ENCODE results near the gene MAOB.

MAOB gene

GRCh38 chrX:43785930-43786591 lies 96.2 kb downstream of the MAOB start:
- Histone ChIP-seq H3K4me3 (ENCODE audit: insufficient read depth, low read length, poor library complexity, severe bottlenecking) (no peak overlapping the region), H4K20me1 (ENCODE audit: low read depth, low read length) (no peaks in the 10 kb centered on the region), H3K36me3 (ENCODE audit: low read length) (no peaks in the 10 kb centered on the region), H2AFZ (ENCODE audit: low read depth, low read length, severe bottlenecking) (no peak overlapping the region), H3F3A (ENCODE audit: insufficient read depth) (no peaks in the 10 kb centered on the region), H3K9ac (ENCODE audit: low read length) (no peak overlapping the region), H3K9me3 (ENCODE audit: insufficient read depth, low read length) (no peaks in the 10 kb centered on the region), H3K4me2 (ENCODE audit: low read depth, low read length, poor library complexity, severe bottlenecking) (no peak overlapping the region), H3K79me2 (ENCODE audit: insufficient read depth, low read length) (no peaks in the 10 kb centered on the region), H3K27ac (ENCODE audit: low read depth, low read length) (no peak overlapping the region), H3K27me3 (ENCODE audit: low read length) (no peaks in the 10 kb centered on the region), H3K9me2 (replicated peaks; ENCODE audit: insufficient read depth, low read length) (no peaks in the 10 kb centered on the region)
- TF ChIP-seq, protein P1, sequence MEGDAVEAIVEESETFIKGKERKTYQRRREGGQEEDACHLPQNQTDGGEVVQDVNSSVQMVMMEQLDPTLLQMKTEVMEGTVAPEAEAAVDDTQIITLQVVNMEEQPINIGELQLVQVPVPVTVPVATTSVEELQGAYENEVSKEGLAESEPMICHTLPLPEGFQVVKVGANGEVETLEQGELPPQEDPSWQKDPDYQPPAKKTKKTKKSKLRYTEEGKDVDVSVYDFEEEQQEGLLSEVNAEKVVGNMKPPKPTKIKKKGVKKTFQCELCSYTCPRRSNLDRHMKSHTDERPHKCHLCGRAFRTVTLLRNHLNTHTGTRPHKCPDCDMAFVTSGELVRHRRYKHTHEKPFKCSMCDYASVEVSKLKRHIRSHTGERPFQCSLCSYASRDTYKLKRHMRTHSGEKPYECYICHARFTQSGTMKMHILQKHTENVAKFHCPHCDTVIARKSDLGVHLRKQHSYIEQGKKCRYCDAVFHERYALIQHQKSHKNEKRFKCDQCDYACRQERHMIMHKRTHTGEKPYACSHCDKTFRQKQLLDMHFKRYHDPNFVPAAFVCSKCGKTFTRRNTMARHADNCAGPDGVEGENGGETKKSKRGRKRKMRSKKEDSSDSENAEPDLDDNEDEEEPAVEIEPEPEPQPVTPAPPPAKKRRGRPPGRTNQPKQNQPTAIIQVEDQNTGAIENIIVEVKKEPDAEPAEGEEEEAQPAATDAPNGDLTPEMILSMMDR (IDR thresholded peaks at IDR 0.05; ENCODE audit: insufficient read depth, low read length, poor library complexity, severe bottlenecking) = no peak
- TF ChIP-seq EZH2phosphoT487 (conservative IDR thresholded peaks at IDR 0.05; ENCODE audit: low read length) = no peak

- no peak overlapping the region for H3K27ac ChIP-seq (ENCODE audit: low read depth, low read length)
- H3K27me3 ChIP-seq (ENCODE audit: low read length) = no peaks in the 10 kb centered on the region
- H3K4me3 ChIP-seq (ENCODE audit: insufficient read depth, low read length, poor library complexity, severe bottlenecking) = no peak overlapping the region
- H3K9me3 ChIP-seq (ENCODE audit: insufficient read depth, low read length) = no peaks in the 10 kb centered on the region
- H3K79me2 ChIP-seq (ENCODE audit: insufficient read depth, low read length) = no peaks in the 10 kb centered on the region
- no peaks in the 10 kb centered on the region for H4K20me1 ChIP-seq (ENCODE audit: low read depth, low read length)
- no peak overlapping the region for H3K9ac ChIP-seq (ENCODE audit: low read length)
- TF ChIP-seq, protein P1 (IDR thresholded peaks at IDR 0.05; ENCODE audit: insufficient read depth, low read length, poor library complexity, severe bottlenecking) = no peak
- no peak for TF ChIP-seq EZH2phosphoT487 (conservative IDR thresholded peaks at IDR 0.05; ENCODE audit: low read length)
- no peak overlapping the region for H2AFZ ChIP-seq (ENCODE audit: low read depth, low read length, severe bottlenecking)
- H3K4me2 ChIP-seq (ENCODE audit: low read depth, low read length, poor library complexity, severe bottlenecking) = no peak overlapping the region
- H3K36me3 ChIP-seq (ENCODE audit: low read length) = no peaks in the 10 kb centered on the region
- no peaks in the 10 kb centered on the region for H3F3A ChIP-seq (ENCODE audit: insufficient read depth)
- no peaks in the 10 kb centered on the region for H3K9me2 ChIP-seq (replicated peaks; ENCODE audit: insufficient read depth, low read length)
These were observed 124.2 kb downstream of the MAOB start for GRCh38 chrX:43758044-43758443.

- H3K79me2 ChIP-seq (ENCODE audit: insufficient read depth, low read length) = no peaks in the 10 kb centered on the region
- no peaks in the 10 kb centered on the region for H3F3A ChIP-seq (ENCODE audit: insufficient read depth)
- no peak overlapping the region for H3K9ac ChIP-seq (ENCODE audit: low read length)
- H4K20me1 ChIP-seq (ENCODE audit: low read depth, low read length) = no peaks in the 10 kb centered on the region
- H3K27me3 ChIP-seq (ENCODE audit: low read length) = no peaks in the 10 kb centered on the region
- TF ChIP-seq EZH2phosphoT487 (conservative IDR thresholded peaks at IDR 0.05; ENCODE audit: low read length) = no peak
- TF ChIP-seq, protein P1 (IDR thresholded peaks at IDR 0.05; ENCODE audit: insufficient read depth, low read length, poor library complexity, severe bottlenecking) = no peak
- H3K9me3 ChIP-seq (ENCODE audit: insufficient read depth, low read length) = no peaks in the 10 kb centered on the region
- no peak overlapping the region for H2AFZ ChIP-seq (ENCODE audit: low read depth, low read length, severe bottlenecking)
- no peak overlapping the region for H3K4me2 ChIP-seq (ENCODE audit: low read depth, low read length, poor library complexity, severe bottlenecking)
- no peaks in the 10 kb centered on the region for H3K9me2 ChIP-seq (replicated peaks; ENCODE audit: insufficient read depth, low read length)
- H3K27ac ChIP-seq (ENCODE audit: low read depth, low read length) = no peak overlapping the region
- no peaks in the 10 kb centered on the region for H3K36me3 ChIP-seq (ENCODE audit: low read length)
- no peak overlapping the region for H3K4me3 ChIP-seq (ENCODE audit: insufficient read depth, low read length, poor library complexity, severe bottlenecking)
These were observed 126.2 kb downstream of the MAOB start for GRCh38 chrX:43756076-43756475.

Measured in SU-DHL-6 (cell line).